Fibroblast of gingiva (primary cell): ENCODE data around the gene PTBP3.
"Not testable (repeated sequence)": the region's sequence is repeated elsewhere in the genome, so short reads cannot be mapped to it uniquely, and the experiment has no call there.

Source experiments
- DNase-seq: peaks from one replicate; pipeline ENCODE4 v3.0.0-alpha.2; 2011; ENCODE audit warnings: low read depth

The PTBP3 gene

DNA sequence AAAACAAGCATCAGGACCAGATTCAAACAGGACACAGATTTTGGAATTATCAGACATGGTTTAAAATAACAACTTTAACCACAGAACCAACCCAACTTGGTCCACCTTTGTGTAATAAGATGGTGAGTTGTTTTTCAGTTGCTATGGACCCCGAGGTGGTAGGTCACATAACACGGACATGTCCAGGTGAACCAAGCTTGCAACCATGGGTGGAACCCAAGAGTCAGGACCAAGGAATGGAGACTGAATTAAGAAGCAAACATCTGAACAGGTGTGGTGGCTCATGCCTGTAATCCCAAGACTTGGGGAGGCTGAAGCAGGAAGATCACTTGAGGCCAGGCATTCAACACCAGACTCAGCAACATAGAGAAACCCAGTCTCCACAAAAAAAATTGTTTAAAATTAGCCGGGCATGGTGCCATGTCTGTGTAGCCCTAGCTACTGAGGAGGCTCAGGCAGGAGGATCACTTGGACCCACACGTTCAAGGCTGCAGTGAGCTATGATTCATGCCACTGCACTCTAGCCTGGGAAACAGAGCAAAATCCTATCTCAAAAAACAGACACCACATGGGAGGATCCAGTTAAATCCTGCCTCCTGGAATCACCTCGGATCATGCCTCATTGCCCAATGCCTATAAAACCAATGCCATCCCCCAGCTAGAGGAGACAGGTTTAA, 10.6 kb downstream of the PTBP3 start:
- DNase-seq, result no peak

- no peak for DNase-seq
Measured at GRCh38 chr9:112316258-112316943, 17.0 kb downstream of the PTBP3 start.

- DNase-seq, result no peak
Measured at GRCh38 chr9:112315331-112316257, 17.8 kb downstream of the PTBP3 start.

DNA sequence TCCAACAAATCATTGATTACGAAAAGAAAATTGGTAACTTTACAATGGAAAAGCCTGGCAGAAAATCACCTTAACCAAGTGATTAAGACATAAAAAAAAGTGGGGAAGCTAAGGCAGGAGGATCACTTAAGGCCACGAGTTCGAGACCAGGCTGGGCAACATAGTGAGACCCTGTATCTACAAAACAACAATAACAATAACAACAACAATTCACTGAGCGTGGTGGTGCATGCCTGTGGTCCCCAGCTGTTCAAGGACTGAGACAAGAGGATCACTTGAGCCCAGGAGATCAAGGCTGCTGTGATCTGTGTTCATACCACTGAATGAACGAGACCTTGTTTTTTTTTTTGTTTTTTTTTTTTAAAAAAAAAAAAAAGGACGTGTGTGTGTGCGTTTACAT, 21.3 kb downstream of the PTBP3 start:
- no peak for DNase-seq

DNA sequence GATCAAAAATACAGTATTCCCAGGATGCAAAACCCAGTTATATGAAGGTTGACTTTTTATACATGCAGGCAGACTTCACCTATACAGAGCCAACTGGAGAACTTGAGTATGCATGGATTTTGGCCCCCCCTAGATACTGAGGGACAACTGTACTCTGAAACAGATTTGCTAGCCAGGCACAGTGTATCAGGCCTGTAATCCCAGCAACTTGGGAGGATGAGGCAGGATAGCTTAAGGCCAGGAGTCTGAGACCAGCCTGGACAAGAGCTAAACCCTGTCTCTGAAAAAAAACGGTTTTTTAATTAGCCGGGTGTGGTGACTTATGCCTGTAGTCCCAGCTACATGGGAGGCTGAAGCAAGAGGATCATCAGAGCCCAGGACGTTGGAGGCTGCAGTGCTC, 21.9 kb downstream of the PTBP3 start:
- DNase-seq, result no peak

DNA sequence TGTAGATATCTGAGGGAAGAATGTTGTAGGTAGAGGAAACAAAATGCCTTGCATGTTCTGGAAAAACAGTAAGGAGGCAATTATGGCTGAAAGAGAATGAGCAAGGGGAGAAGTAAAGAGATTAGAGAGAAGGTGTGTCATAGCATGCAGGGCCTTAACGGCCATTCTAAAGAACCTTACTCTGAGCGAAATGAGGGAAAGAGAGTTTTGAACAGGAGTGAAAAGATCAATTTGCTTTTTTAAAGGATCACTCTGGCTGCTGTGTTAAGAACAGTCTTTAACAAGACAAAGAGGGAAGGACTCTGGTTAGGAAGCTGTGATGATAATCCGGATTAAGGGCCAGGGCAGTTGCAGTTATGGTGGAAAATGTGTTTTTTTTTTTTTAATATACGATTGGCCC, 22.6 kb downstream of the PTBP3 start:
- no peak for DNase-seq

DNA sequence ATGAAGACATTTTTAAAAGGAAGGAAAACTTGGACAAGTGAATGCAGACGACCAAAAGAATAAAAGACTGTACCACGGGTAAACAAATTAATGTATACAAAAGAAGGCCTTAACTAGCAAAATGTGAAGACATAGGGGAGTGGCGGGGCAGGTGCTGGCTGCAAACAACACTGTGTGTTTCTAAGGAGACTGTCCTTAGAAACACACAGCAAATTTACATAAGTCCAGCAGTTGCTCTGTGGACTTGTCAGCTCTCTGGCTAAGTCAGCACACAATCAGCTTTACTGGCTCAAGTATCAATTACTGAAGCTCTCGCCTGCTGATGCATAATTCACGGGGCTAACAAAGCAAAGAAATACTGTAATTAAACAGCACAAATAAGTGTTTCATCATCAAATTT, 24.8 kb downstream of the PTBP3 start:
- DNase-seq, result no peak

DNA sequence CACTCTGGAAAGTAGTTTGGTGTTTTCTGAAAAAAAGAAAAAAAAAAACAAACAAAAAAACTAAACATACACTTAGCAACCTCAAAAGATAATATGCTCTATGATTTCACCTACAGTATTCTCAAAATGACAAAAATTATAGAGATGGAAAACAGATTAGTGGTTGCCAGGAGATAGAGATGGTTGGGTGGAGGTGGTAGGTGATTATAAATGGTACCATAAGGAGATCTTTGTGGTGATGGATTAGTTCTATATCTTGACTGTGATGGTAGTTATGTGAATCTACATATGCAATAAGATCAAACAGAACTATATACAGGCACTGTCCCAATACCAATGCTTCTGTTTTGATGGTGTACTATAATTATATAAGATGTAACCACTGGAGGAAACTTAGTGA, 32.0 kb downstream of the PTBP3 start:
- DNase-seq, result no peak

GRCh38 chr9:112299514-112299913, 33.9 kb downstream of the PTBP3 start:
- peak; percentile 60 for DNase-seq

DNA sequence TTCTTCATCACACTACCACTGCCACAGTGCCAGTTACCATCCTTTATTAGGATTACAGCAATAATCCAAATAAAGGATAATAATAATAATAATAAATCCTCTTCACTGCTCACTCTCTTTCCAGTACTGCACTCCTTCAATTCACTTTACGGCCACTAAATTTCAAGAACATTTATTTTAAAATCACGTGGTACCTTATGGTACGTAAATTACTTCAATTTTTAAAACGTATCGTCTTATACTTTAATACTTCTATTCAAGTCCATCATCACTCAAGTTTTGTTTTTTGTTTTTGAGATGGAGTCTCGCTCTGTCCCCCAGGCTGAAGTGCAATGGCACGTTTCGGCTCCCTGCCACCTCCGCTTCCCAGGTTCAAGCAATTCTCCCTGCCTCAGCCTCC, 36.5 kb downstream of the PTBP3 start:
- no peak for DNase-seq

GRCh38 chr9:112295174-112295573, 38.2 kb downstream of the PTBP3 start:
- DNase-seq, result no peak

GRCh38 chr9:112288029-112288428, 45.4 kb downstream of the PTBP3 start:
- DNase-seq, result no peak

DNA sequence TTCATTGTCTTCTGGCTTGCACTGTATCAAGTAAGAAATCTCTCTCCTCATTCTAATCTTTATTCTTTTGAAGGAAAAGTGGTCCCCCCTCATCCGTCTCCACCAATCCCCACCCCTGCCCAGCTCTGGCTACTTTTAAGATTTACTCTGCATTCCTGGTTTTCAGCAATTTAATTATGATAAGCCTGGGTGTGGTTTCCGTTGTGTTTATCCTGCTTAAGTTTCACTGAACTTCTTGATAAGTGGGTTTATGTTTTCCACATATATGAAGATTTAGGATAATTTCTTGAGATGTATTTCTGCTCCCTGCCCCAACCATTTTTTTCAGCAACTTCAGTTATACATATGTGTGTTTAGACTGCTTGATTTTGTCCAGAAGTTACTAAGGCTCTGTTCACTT, 46.5 kb downstream of the PTBP3 start:
- DNase-seq, result no peak

- no peak for DNase-seq
Measured at GRCh38 chr9:112285056-112285455, 48.4 kb downstream of the PTBP3 start.

DNA sequence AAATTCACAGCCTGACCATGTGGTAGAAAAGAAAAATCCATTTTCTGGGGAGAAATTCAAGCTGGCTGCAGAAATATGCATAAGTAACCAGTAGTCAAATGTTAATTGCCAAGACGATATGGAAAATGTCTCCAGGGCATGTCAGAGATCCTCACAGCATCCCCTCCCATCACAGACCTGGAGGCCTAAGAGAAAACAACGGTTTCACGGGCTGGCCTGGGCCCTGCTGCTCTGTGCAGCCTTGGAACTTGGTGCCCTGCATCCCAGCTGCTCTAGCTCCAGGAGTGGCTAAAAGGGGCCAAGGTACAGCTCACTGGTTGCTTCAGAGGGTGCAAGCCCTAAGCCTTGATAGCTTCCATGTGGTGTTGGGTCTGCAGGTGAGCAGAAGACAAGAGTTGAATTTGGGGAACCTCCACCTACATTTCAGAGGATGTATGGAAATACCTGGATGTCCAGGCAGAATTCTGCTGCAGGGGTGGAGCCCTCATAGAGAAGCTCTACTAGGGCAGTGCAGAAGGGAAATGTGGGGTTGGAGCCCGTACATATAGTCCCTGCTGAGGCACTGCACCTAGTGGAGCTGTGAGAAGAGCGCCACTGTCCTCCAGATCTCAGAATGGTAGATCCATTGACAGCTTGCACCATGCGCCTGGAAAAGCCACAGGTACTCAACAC, 49.7 kb downstream of the PTBP3 start:
- DNase-seq, result no peak

GRCh38 chr9:112282841-112283240, 50.6 kb downstream of the PTBP3 start:
- DNase-seq, result not testable (repeated sequence)

DNA sequence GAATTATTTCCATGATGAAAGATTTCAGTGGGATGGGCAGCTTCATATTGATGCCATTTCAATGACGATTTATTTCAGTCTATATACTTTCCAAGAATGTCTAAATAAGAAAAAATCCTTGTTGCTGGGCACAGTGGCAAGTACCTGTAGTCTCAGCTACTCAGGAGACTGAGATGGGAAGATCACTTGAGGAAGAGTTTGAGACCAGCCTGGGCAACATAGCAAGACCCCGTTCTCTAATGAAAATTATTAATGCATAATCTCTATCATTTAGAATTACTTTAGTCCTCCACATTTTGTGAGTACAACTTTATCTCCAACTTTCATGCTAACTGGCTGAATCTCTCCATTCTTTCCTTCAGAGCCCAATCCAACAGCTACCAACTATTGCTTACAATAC, 52.5 kb downstream of the PTBP3 start:
- no peak for DNase-seq

DNA sequence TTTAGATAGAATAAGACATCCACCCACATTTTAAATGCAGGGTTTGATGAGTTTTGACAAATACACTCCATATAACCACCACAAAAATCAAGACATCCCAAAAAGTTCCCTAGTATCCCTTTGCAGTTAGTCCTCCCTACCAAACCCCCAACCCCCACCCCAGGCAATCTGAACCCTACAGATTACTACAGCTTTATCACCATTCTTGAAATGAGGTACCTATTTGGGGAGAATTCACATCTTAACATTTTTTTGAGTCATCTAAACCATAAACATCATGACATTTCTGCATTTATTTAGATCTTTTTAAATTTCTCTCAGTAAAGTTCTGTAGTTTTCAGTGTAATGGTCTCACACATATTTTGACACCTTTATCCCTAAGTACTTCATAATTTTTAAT, 53.9 kb downstream of the PTBP3 start:
- DNase-seq, result no peak

GRCh38 chr9:112278152-112278551, 55.3 kb downstream of the PTBP3 start:
- peak; percentile 13 for DNase-seq

DNA sequence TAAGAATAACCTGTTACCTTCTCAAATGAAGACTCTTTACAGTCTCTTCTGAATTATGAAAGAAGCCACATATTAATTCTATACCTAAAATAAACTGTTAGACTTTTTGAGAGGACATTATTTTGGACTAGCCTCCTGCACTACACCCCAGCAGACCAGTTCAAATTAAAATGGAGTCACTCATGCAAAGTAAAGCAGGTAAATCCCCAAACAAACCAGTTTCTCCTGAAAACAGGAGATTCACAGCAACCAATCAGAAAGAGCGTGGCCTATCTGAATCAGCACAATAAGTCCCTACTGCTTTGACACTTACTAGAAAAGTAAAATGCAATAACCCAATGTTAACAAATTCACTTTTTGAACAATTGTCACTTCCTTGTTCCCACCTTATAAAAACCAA, 58.8 kb downstream of the PTBP3 start:
- DNase-seq, result no peak

DNA sequence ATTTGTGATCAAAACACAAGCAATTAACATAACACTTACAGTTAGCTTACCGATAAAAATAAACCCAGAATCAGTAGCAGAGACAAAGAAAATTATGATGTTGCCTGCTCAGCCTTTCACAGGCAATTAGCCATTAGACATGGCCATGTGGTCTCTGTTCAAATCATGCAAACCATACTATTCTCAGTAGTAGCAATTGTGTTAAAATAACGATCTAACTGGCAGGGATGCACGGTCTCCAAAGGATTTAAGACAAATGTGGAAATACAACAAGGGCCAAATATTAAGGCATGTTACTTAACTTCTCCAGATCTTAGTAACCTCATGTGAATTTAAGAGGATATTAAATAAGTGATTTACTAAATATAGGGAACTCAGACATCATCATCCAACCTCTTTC, 59.5 kb downstream of the PTBP3 start:
- DNase-seq, result peak; percentile 20

DNA sequence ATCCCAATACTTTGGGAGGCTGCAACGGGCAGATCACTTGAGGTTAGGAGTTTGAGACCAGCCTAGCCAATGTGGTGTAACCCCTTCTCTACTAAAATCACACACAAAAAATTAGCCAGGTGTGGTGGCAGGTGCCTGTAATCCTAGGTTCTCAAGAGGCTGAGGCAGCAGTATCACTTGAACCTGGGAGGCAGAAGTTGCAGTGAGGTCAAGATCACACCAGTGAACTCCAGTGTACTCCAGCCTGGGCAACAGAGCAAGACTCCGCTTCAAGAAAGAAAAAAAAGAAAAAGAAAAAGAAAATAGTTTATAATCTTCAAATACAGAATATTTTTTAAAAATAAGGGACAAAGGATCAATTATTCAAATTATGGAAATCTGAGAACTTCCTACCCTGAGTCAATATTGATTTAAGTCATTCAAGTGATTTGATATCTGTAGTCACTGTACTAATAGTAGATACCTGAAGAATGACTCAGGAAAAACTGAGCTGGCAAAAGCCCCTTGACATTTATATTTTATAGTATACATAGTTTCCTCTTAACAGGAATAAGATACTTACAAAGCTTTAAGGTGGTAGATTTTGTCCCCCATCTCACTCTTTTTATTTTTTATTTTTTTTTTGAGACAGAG, 61.8 kb downstream of the PTBP3 start:
- no peak for DNase-seq
